ENCODE data around the gene C10orf71.

C10orf71 gene

DNA sequence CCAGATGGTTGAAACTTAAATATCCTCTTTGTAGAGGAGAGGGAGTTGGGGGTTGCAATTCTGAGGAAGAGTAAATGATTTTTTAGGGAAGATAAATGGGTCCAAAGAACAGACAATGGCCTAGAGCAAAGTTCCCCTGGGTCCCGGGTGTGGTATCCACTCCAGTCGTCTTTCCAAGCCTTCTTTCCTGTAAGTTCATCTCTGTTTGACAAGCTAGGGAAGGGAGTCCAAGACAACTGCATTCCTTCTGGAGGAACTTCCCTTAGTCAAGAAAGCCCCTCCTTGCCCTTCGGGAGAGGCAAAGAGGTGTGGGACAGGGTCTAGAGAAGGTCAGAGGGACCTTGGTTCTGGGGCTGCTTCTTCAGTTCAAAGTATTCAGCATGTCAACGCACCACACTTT, 33.4 kb downstream of the C10orf71 start:
- TF ChIP-seq, protein P1, sequence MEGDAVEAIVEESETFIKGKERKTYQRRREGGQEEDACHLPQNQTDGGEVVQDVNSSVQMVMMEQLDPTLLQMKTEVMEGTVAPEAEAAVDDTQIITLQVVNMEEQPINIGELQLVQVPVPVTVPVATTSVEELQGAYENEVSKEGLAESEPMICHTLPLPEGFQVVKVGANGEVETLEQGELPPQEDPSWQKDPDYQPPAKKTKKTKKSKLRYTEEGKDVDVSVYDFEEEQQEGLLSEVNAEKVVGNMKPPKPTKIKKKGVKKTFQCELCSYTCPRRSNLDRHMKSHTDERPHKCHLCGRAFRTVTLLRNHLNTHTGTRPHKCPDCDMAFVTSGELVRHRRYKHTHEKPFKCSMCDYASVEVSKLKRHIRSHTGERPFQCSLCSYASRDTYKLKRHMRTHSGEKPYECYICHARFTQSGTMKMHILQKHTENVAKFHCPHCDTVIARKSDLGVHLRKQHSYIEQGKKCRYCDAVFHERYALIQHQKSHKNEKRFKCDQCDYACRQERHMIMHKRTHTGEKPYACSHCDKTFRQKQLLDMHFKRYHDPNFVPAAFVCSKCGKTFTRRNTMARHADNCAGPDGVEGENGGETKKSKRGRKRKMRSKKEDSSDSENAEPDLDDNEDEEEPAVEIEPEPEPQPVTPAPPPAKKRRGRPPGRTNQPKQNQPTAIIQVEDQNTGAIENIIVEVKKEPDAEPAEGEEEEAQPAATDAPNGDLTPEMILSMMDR (IDR thresholded peaks at IDR 0.05; ENCODE audit: control extremely low read depth, extremely low read depth, low read depth, missing control alignments) = no peak
- ChIA-PET CTCF (no interaction called here), POLR2A (no interaction called here)
- DNase-seq (ENCODE audit: extremely low spot score) = no peak

DNA sequence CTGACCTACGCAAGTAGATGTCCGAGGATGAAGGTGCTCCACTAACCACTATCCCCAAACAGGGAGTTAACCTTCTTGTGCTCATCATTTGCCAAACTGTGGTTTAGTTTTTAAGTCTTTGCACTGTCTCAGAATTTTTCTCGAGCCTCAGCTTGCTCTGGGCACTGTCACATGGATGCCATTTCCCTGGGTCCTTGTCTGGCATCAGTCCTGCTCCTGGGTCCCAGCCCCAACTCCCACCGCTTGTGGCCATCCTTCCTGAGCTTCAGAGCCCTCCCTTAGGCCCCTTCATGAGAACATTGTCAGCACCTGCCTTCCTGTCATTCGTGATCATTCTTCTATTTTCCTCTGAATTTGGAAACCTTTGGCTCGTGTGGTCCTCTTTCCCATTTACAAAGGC, 33.8 kb downstream of the C10orf71 start:
- TF ChIP-seq, protein P1 (IDR thresholded peaks at IDR 0.05; ENCODE audit: control extremely low read depth, extremely low read depth, low read depth, missing control alignments) = no peak
- ChIA-PET CTCF (no interaction called here), POLR2A (no interaction called here)
- no peak for DNase-seq (ENCODE audit: extremely low spot score)

DNA sequence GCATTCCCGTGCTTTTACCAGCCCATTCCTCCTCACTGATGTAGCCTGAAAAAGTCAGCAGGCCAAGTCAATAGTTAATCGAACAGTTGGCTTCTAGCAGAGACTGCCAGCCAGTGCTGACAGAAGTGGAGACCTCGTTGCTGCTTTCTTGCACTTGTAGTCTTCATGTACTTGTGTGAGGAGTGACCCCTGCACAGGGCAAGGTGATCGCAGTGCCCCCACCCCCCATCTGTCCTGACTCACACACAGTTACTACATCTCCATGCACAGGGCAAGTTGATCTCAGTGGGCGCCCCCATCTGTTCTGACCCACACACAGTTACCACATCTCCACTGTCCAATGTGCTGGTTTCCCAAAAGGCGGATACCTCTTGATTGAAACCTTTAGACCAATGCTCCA, 34.2 kb downstream of the C10orf71 start:
- ChIA-PET POLR2A (no interaction called here), CTCF (no interaction called here)
- DNase-seq (ENCODE audit: extremely low spot score) = no peak
- TF ChIP-seq, protein P1 (IDR thresholded peaks at IDR 0.05; ENCODE audit: control extremely low read depth, extremely low read depth, low read depth, missing control alignments) = no peak

DNA sequence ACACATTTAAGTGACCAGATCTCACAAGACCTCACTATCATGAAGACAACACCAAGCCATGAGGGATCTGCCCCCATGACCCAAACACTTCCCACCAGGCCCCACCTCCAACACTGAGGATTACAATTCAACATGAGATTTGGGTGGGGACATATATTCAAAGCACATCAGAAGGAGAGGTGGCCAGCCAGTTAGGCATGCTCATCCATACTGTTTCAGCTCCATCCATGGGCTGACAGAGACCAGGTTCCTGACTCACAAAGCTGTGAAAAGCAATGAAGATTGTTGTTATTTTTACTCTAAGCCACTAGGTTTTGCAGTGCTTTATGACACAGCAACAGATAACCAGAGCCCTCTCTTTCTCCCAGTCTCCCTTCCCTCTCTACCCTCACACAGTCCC, 36.0 kb downstream of the C10orf71 start:
- TF ChIP-seq, protein P1 (IDR thresholded peaks at IDR 0.05; ENCODE audit: control extremely low read depth, extremely low read depth, low read depth, missing control alignments) = no peak
- CTCF ChIA-PET = no interaction called here
- DNase-seq (ENCODE audit: extremely low spot score) = no peak
- POLR2A ChIA-PET = no interaction called here

DNA sequence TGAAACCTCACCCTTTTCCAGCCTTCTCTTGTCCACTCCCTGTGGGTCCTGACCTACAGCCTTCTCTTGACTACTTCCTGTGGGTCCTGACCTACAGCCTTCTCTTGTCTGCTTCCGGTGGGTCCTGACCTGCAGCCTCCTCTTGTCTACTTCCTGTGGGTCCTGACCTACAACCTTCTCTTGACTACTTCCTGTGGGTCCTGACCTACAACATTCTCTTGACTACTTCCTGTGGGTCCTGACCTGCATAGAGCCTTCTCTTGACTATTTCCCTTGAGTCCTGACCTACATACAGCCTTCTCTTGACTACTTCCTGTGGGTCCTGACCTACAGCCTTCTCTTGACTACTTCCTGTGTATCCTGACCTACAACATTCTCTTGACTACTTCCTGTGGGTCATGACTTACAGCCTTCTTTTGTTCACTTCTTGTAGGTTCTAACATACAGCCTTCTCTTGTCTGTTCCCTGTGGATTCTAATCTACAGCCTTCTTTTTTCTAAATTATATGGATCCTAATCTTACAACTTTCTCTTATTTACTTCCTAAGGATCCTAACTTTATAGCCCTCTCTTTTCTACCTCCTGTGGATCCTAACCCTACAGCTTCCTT, 36.5 kb downstream of the C10orf71 start:
- CTCF ChIA-PET = interaction anchor here (1.1 kb wide), 1 partner anchor 12 kb away, joined by 3 read pairs; no protein-coding TSS in a partner anchor
- TF ChIP-seq, protein P1 (IDR thresholded peaks at IDR 0.05; ENCODE audit: control extremely low read depth, extremely low read depth, low read depth, missing control alignments) = no peak
- POLR2A ChIA-PET = no interaction called here
- DNase-seq (ENCODE audit: extremely low spot score) = no peak

DNA sequence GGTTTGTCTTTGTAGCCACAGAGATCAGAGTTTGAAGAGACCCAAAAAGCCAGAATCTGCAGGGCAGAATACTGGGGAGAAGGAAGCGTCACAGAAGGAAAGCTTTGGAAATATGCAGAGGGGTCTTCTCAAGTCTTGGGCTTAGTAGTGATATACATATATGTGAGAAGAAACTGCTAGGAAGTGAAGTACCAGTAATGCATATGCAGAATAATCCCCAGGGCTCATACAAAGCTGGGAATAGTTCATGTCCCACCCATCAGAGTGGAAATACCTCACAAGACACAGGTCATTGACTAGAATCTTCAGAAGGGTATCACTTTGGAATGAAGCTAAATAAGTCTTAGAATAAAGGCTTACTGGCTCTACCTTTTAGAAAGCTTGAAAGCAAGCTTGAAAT, 39.6 kb downstream of the C10orf71 start:
- CTCF ChIA-PET = interaction anchor here (1.5 kb wide), 1 partner anchor 19 kb away, joined by 3 read pairs; no protein-coding TSS in a partner anchor
- TF ChIP-seq, protein P1 (IDR thresholded peaks at IDR 0.05; ENCODE audit: control extremely low read depth, extremely low read depth, low read depth, missing control alignments) = no peak
- no peak for DNase-seq (ENCODE audit: extremely low spot score)
- POLR2A ChIA-PET = no interaction called here

Measured in GM10248 (cell line).